ENCODE measurements around the gene ADAMTS17. TPM values are rescaled to one million over a fixed set of nuclear protein-coding genes. Genes with fewer than 3 reads are reported as not detected.

ADAMTS17 gene
- total RNA-seq, 1 experiment from 2014 or later, result 4.2 TPM

DNA sequence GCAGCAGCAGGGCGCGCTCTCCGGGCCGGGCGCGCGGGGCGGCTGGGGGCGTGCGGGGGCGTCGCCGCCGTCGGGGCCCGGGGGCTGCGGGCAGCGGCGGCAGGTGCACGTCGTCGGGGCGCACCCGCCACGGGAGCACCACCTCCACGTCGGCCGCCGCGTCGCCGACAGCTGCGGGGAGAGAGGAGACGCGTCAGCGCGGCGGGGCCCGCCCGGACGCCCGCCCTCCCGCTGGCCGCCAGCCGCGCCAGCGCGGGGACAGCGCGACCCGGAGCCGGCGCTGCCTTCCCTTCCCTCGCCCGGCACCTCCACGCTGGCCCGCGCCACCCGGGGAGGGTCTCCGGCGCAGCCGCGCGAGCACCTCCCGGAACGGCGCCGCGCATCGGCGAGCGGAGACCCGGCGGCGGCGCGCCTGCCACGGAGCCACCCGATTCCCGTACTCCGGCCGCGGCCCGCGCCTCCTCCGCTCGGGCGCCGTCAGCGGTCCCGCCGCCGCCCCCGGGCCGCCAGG, 481 bp downstream of the ADAMTS17 start:
- POLR2A ChIA-PET, result no interaction called here
- peak; percentile 41 for ATAC-seq

DNA sequence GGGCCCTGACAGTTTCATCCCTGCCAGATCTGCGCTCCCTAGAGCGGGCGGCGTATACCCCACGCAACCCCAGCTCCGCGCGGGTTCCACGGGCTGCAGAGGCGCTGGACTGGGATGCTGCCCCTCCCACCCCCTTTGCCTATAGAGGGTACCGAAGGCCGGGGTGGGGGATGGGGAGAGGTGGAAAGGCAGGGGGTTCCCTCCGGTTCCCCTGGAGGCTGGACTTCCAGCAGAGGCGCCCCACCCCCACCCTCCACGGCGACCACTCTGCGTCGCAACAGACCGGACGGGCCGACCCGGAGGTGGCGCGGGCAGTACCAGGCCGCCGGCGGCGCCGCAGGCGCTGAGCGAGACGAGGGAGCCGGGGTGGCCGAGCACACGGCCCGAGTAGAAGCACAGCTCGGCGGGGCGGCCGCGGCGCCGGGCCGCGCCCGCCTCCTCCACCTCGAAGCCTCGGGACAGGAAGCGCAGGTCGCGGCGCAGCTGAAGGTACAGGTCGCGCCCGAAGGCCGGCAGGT, 995 bp downstream of the ADAMTS17 start:
- Histone ChIP-seq H3K27ac (ENCODE audit: low read depth, low read length) (no peak overlapping the region), H3K4me2 (ENCODE audit: low read length) (peak overlapping the region; percentile 36), H3K79me2 (ENCODE audit: insufficient read depth, low read length) (no peaks in the 10 kb centered on the region), H2AFZ (ENCODE audit: low read depth, low read length, poor library complexity, severe bottlenecking) (no peak overlapping the region), H3K4me3 (replicated peaks in 1 of 2; ENCODE audit: low read depth in 1 of 2, low read length in 2 of 2) (no peak overlapping the region), H3K36me3 (ENCODE audit: control insufficient read depth in 1 of 2, insufficient read depth in 2 of 2, low read length in 2 of 2) (no peaks in the 10 kb centered on the region), H3K4me1 (ENCODE audit: control insufficient read depth in 1 of 2, insufficient read depth in 2 of 2, low read length in 2 of 2) (peaks cover 3 to 13% of the 10 kb centered on the region in 2 experiments; a peak in 2 of 4 replicates), H3K9me2 (ENCODE audit: insufficient read depth) (no peaks in the 10 kb centered on the region), H3K27me3 (ENCODE audit: insufficient read depth, low read length) (no peaks in the 10 kb centered on the region), H4K20me1 (ENCODE audit: insufficient read depth) (no peaks in the 10 kb centered on the region), H3K9ac (ENCODE audit: low read length) (no peak overlapping the region), H3K9me3 (ENCODE audit: control insufficient read depth in 1 of 2, insufficient read depth in 1 of 2, low read depth in 1 of 2, low read length in 2 of 2) (no peaks in the 10 kb centered on the region)
- ChIA-PET RAD21 (ENCODE audit: low non-redundant PET in 1 of 2, low total read pairs in 2 of 2, uncharacterized antibody in 2 of 2, unreplicated experiment in 2 of 2) (no interaction called here), CTCF (interaction anchor here (3.0 kb wide), 1 partner anchor 9 kb away, joined by 39 read pairs; no protein-coding TSS in a partner anchor), POLR2A (no interaction called here)
- DNase-seq (ENCODE audit: low read depth, low spot score) (no peak), ATAC-seq (peak; percentile 8)
- no TSS peak for BruUV-seq (replicated peaks)
- no peak for TF ChIP-seq ZFX (IDR thresholded peaks at IDR 0.05)
- TF ChIP-seq ELF1 (IDR thresholded peaks at IDR 0.05; ENCODE audit: borderline replicate concordance, low read depth), result no peak
- no peak for TF ChIP-seq EZH2 (IDR thresholded peaks at IDR 0.05)
- no peak for TF ChIP-seq SRF (IDR thresholded peaks at IDR 0.05; ENCODE audit: low read depth)
- no peak for TF ChIP-seq CEBPB (IDR thresholded peaks at IDR 0.05; ENCODE audit: low read depth)
- TF ChIP-seq SIN3A (IDR thresholded peaks at IDR 0.05; ENCODE audit: low read depth), result no peak
- TF ChIP-seq ZNF274 (IDR thresholded peaks at IDR 0.05; ENCODE audit: low read depth, low read length), result no peak
- TF ChIP-seq, protein P1, sequence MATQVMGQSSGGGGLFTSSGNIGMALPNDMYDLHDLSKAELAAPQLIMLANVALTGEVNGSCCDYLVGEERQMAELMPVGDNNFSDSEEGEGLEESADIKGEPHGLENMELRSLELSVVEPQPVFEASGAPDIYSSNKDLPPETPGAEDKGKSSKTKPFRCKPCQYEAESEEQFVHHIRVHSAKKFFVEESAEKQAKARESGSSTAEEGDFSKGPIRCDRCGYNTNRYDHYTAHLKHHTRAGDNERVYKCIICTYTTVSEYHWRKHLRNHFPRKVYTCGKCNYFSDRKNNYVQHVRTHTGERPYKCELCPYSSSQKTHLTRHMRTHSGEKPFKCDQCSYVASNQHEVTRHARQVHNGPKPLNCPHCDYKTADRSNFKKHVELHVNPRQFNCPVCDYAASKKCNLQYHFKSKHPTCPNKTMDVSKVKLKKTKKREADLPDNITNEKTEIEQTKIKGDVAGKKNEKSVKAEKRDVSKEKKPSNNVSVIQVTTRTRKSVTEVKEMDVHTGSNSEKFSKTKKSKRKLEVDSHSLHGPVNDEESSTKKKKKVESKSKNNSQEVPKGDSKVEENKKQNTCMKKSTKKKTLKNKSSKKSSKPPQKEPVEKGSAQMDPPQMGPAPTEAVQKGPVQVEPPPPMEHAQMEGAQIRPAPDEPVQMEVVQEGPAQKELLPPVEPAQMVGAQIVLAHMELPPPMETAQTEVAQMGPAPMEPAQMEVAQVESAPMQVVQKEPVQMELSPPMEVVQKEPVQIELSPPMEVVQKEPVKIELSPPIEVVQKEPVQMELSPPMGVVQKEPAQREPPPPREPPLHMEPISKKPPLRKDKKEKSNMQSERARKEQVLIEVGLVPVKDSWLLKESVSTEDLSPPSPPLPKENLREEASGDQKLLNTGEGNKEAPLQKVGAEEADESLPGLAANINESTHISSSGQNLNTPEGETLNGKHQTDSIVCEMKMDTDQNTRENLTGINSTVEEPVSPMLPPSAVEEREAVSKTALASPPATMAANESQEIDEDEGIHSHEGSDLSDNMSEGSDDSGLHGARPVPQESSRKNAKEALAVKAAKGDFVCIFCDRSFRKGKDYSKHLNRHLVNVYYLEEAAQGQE (IDR thresholded peaks at IDR 0.05; ENCODE audit: low read depth), result no peak
- TF ChIP-seq, protein P2, sequence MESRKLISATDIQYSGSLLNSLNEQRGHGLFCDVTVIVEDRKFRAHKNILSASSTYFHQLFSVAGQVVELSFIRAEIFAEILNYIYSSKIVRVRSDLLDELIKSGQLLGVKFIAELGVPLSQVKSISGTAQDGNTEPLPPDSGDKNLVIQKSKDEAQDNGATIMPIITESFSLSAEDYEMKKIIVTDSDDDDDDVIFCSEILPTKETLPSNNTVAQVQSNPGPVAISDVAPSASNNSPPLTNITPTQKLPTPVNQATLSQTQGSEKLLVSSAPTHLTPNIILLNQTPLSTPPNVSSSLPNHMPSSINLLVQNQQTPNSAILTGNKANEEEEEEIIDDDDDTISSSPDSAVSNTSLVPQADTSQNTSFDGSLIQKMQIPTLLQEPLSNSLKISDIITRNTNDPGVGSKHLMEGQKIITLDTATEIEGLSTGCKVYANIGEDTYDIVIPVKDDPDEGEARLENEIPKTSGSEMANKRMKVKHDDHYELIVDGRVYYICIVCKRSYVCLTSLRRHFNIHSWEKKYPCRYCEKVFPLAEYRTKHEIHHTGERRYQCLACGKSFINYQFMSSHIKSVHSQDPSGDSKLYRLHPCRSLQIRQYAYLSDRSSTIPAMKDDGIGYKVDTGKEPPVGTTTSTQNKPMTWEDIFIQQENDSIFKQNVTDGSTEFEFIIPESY (IDR thresholded peaks at IDR 0.05; ENCODE audit: extremely low read depth, insufficient replicate concordance, low read length), result no peak
- intact Hi-C loops (cut with micrococcal nuclease), result loop anchor here (5.0 kb wide), 2 partner anchors 42 to 548 kb away; no protein-coding TSS in a partner anchor

More for the DNA sequence above, 481 bp downstream of the ADAMTS17 start:
- Histone ChIP-seq H4K20me1 (ENCODE audit: insufficient read depth) (no peaks in the 10 kb centered on the region), H3K4me3 (replicated peaks in 1 of 2; ENCODE audit: low read depth in 1 of 2, low read length in 2 of 2) (peak overlapping the region; percentile 61 to 68), H3K9me3 (ENCODE audit: control insufficient read depth in 1 of 2, insufficient read depth in 1 of 2, low read depth in 1 of 2, low read length in 2 of 2) (no peaks in the 10 kb centered on the region), H3K9ac (ENCODE audit: low read length) (peak overlapping the region; percentile 66), H2AFZ (ENCODE audit: low read depth, low read length, poor library complexity, severe bottlenecking) (no peak overlapping the region), H3K27me3 (ENCODE audit: insufficient read depth, low read length) (no peaks in the 10 kb centered on the region), H3K4me1 (ENCODE audit: control insufficient read depth in 1 of 2, insufficient read depth in 2 of 2, low read length in 2 of 2) (peaks cover 3 to 13% of the 10 kb centered on the region in 2 experiments; a peak in 2 of 4 replicates), H3K4me2 (ENCODE audit: low read length) (peak overlapping the region; percentile 90), H3K9me2 (ENCODE audit: insufficient read depth) (no peaks in the 10 kb centered on the region), H3K36me3 (ENCODE audit: control insufficient read depth in 1 of 2, insufficient read depth in 2 of 2, low read length in 2 of 2) (no peaks in the 10 kb centered on the region), H3K27ac (ENCODE audit: low read depth, low read length) (peak overlapping the region; percentile 30; the same call in 1 of the 2 replicates), H3K79me2 (ENCODE audit: insufficient read depth, low read length) (no peaks in the 10 kb centered on the region)
- no peak for TF ChIP-seq SIN3A (IDR thresholded peaks at IDR 0.05; ENCODE audit: low read depth)
- TF ChIP-seq JUND (IDR thresholded peaks at IDR 0.05), result no peak
- peak; percentile 22; the same call in 1 of the 2 replicates for TF ChIP-seq ZFX (IDR thresholded peaks at IDR 0.05)
- no peak for DNase-seq (ENCODE audit: low read depth, low spot score)
- CTCF ChIA-PET, result interaction anchor here (1.4 to 3.0 kb wide), 2 partner anchors 9 to 412 kb away, joined by 9 to 39 read pairs; no protein-coding TSS in a partner anchor
- BruUV-seq (replicated peaks), result no TSS peak
- intact Hi-C loops (cut with micrococcal nuclease), result loop anchor here (5.0 kb wide), 2 partner anchors 41 to 549 kb away; no protein-coding TSS in a partner anchor
- RAD21 ChIA-PET (ENCODE audit: low non-redundant PET in 1 of 2, low total read pairs in 2 of 2, uncharacterized antibody in 2 of 2, unreplicated experiment in 2 of 2), result no interaction called here

Measured in HCT116 (cell line).